K562 (cell line): ENCODE results near the gene VWA8. TPM values are rescaled to one million over a fixed set of nuclear protein-coding genes. Genes with fewer than 3 reads are reported as not detected.

Source experiments
- ATAC-seq: fragments of 200-7000 bp; cut with Tn5 transposase; 3 replicates; pipeline ENCODE4 v1.9.1; 2020; ENCODE audit warnings: moderate library complexity
- BruUV-seq: library from RNA; stranded (reverse); fragments of 400-500 nt; replicated peaks from 2 replicates; lab custom pipeline; 2021; lab: Mats Ljungman, UMichigan
- CTCF ChIA-PET: fragments of 300-600 bp; formaldehyde crosslinking; extraction: SDS; loops from one replicate; lab custom pipeline; 2021; ENCODE audit warnings: low intra/inter-chr PET ratio; lab: Yijun Ruan, JAX
- POLR2A ChIA-PET: fragments of 300-600, 350-650 bp; sonication (Branson Sonifier 250); formaldehyde crosslinking; extraction: SDS; loops from one replicate; lab custom pipeline; 2021; ENCODE audit warnings: antibody characterized with exemption, inconsistent platforms; lab: Yijun Ruan, JAX
- DNase-seq, 4 experiments: peaks; one replicate each; pipeline versions ENCODE4 v3.0.0 to v3.0.0-alpha.2; 2011 to 2018; ENCODE audit warnings: low spot score in 3 of 4, mixed read lengths in 3 of 4; ENCODE audit errors: extremely low read depth in 1 of 4
- FAIRE-seq: peaks from 2 replicates; lab custom pipeline; 2011; peaks lifted over from hg19 to GRCh38; lab: Jason Lieb, UNC
- H2AFZ ChIP-seq: 2 replicates; pipeline ENCODE4 v1.6.0; 2011; ENCODE audit warnings: low read depth, low read length, control low read depth, inconsistent platforms
- H3K27ac ChIP-seq: fragments of 200-600 bp; 3 replicates; pipeline ENCODE4 v1.8.0; 2011; ENCODE audit warnings: low read depth, mild to moderate bottlenecking, control low read depth, inconsistent platforms, low read length, moderate library complexity, mixed read lengths; ENCODE audit errors: extremely low read depth
- H3K27me3 ChIP-seq, 2 experiments: fragments of 300-600 bp in 1 of 2; 2 replicates in 1 of 2; 3 replicates in 1 of 2; pipeline versions ENCODE4 v1.6.0 to v1.8.0; 2011; ENCODE audit warnings: inconsistent platforms in 2 of 2, low read length in 2 of 2, mild to moderate bottlenecking in 1 of 2, mixed read lengths in 1 of 2, moderate library complexity in 1 of 2; ENCODE audit not compliant: control insufficient read depth in 2 of 2, insufficient read depth in 2 of 2
- H3K36me3 ChIP-seq: fragments of 300-600 bp; 3 replicates; pipeline ENCODE4 v1.8.0; 2011; ENCODE audit warnings: mild to moderate bottlenecking, low read length, inconsistent platforms; ENCODE audit not compliant: control insufficient read depth, insufficient read depth
- H3K4me1 ChIP-seq, 2 experiments: fragments of 200-600 bp in 1 of 2; replicated peaks in 1 of 2; 2 replicates in 1 of 2; 3 replicates in 1 of 2; pipeline versions ENCODE4 v1.5.1 to v1.8.0; 2011; ENCODE audit warnings: inconsistent platforms in 2 of 2, low read length in 2 of 2, mild to moderate bottlenecking in 1 of 2, mixed read lengths in 1 of 2, moderate library complexity in 1 of 2; ENCODE audit not compliant: control insufficient read depth in 2 of 2, insufficient read depth in 2 of 2
- H3K4me2 ChIP-seq: 2 replicates; pipeline ENCODE4 v1.6.1; 2011; ENCODE audit warnings: low read length, control low read depth, inconsistent platforms, mixed read lengths; ENCODE audit not compliant: insufficient read depth
- H3K4me3 ChIP-seq: fragments of 200-600 bp; sonication (generic), shearing (Covaris generic); 2 replicates; pipeline ENCODE4 v1.5.1; 2016; ENCODE audit warnings: control low read depth, inconsistent platforms
- H3K79me2 ChIP-seq: fragments of 200-600 bp; 3 replicates; pipeline ENCODE4 v1.8.0; 2011; ENCODE audit warnings: low read length, inconsistent platforms; ENCODE audit not compliant: control insufficient read depth, insufficient read depth
- H3K9ac ChIP-seq, 2 experiments: 2 replicates each; pipeline versions ENCODE4 v1.6.0 to v1.6.1; 2011; ENCODE audit warnings: low read depth in 2 of 2, low read length in 2 of 2, control low read depth in 1 of 2, inconsistent platforms in 1 of 2, mild to moderate bottlenecking in 1 of 2, mixed read lengths in 1 of 2; ENCODE audit not compliant: insufficient read depth in 1 of 2
- H3K9me1 ChIP-seq: one replicate; pipeline ENCODE4 v1.6.0; 2011; ENCODE audit warnings: inconsistent platforms, mild to moderate bottlenecking, low read length, moderate library complexity; ENCODE audit not compliant: control insufficient read depth, insufficient read depth
- H3K9me3 ChIP-seq: replicated peaks from 2 replicates; pipeline ENCODE4 v1.5.1; 2011; ENCODE audit warnings: low read depth, low read length, inconsistent platforms; ENCODE audit not compliant: control insufficient read depth, insufficient read depth
- H4K20me1 ChIP-seq: replicated peaks from 2 replicates; pipeline ENCODE4 v1.6.1; 2011; ENCODE audit warnings: low read length, inconsistent platforms, mixed read lengths; ENCODE audit not compliant: control insufficient read depth, insufficient read depth
- BACH1 ChIP-seq: fragments of 200-800 bp; sonication (Bioruptor generic); IDR thresholded peaks from 2 replicates; pipeline ENCODE4 v1.6.1; 2016; ENCODE audit warnings: missing genetic modification characterization, missing compliant biosample characterization
- E2F6 ChIP-seq, 2 experiments: IDR thresholded peaks; 2 replicates each; pipeline ENCODE4 v1.6.1; 2011; ENCODE audit warnings: borderline replicate concordance in 1 of 2, control low read depth in 1 of 2, low read depth in 1 of 2, low read length in 1 of 2, mild to moderate bottlenecking in 1 of 2, mixed read lengths in 1 of 2, moderate library complexity in 1 of 2; ENCODE audit not compliant: insufficient read depth in 1 of 2, insufficient read length in 1 of 2, poor library complexity in 1 of 2, severe bottlenecking in 1 of 2; ENCODE audit errors: extremely low read depth in 1 of 2
- EP400 ChIP-seq: fragments of 450-650 bp; IDR thresholded peaks from 2 replicates; pipeline ENCODE4 v1.6.1; 2017; ENCODE audit warnings: antibody characterized with exemption, mild to moderate bottlenecking, moderate library complexity
- FOXP1 ChIP-seq: sonication (generic); formaldehyde crosslinking; IDR thresholded peaks from 2 replicates; pipeline ENCODE4 v1.8.0; 2022; ENCODE audit warnings: mild to moderate bottlenecking, missing genetic modification reagents
- HNRNPK ChIP-seq: fragments of 200-400 bp; formaldehyde crosslinking; IDR thresholded peaks from one replicate; pipeline ENCODE4 v1.6.1; 2018; ENCODE audit warnings: mild to moderate bottlenecking, low read depth, low read length; ENCODE audit not compliant: poor library complexity, severe bottlenecking
- KLF6 ChIP-seq: fragments of 250-450 bp; sonication (Bioruptor Pico); IDR thresholded peaks from 2 replicates; pipeline ENCODE4 v1.4.0; 2020; ENCODE audit warnings: mild to moderate bottlenecking, moderate library complexity, borderline replicate concordance
- LEF1 ChIP-seq: fragments of 450-650 bp; IDR thresholded peaks from 2 replicates; pipeline ENCODE4 v1.6.1; 2016; ENCODE audit warnings: mild to moderate bottlenecking
- MED1 ChIP-seq: sonication (generic); formaldehyde crosslinking; IDR thresholded peaks from 2 replicates; pipeline ENCODE4 v1.8.1; 2023; ENCODE audit warnings: missing genetic modification reagents, borderline replicate concordance
- MTA3 ChIP-seq: fragments of 450-650 bp; formaldehyde crosslinking; IDR thresholded peaks from 2 replicates; pipeline ENCODE4 v1.6.1; 2017; ENCODE audit warnings: mild to moderate bottlenecking, borderline replicate concordance
- PHF21A ChIP-seq: fragments of 450-650 bp; IDR thresholded peaks from 2 replicates; pipeline ENCODE4 v1.6.1; 2017; ENCODE audit warnings: low read depth, borderline replicate concordance
- VEZF1 ChIP-seq: fragments of 200-800 bp; sonication (Bioruptor generic); IDR thresholded peaks from 2 replicates; pipeline ENCODE4 v1.6.1; 2017; ENCODE audit warnings: missing genetic modification characterization, missing compliant biosample characterization
- ZFP91 ChIP-seq: sonication (generic); formaldehyde crosslinking; IDR thresholded peaks from 2 replicates; pipeline ENCODE4 v1.8.0; 2022; ENCODE audit warnings: mild to moderate bottlenecking, missing genetic modification reagents
- ZNF140 ChIP-seq: fragments of 250-450 bp; sonication (Bioruptor Pico); IDR thresholded peaks from 2 replicates; pipeline ENCODE4 v1.8.0; 2021; ENCODE audit warnings: moderate library complexity, mild to moderate bottlenecking, inconsistent platforms
- ZNF785 ChIP-seq: fragments of 250-450 bp; sonication (Bioruptor Pico); IDR thresholded peaks from 2 replicates; pipeline ENCODE4 v1.4.0; 2020; ENCODE audit warnings: mild to moderate bottlenecking
- WGBS: fragments of 100-300 bp; shearing (Covaris generic); methylation state at CpG from one replicate; pipeline ENCODE4 v1.1.6; 2016; ENCODE audit warnings: low coverage, mixed read lengths; ENCODE audit not compliant: insufficient coverage; ENCODE audit errors: missing lambda C conversion rate; 5-methylcytosine and 5-hydroxymethylcytosine counted together
- in situ Hi-C: fragments of 300-500 bp; cut with MboI; formaldehyde crosslinking; loops from 4 replicates; pipeline ENCODE4 v1.15.0; 2018; ENCODE audit warnings: inconsistent platforms, mixed read lengths
- intact Hi-C: fragments of 100-400 bp; cut with micrococcal nuclease; formaldehyde crosslinking; loops from 2 replicates; pipeline ENCODE4 v1.14.2; 2022
- polyA plus RNA-seq, 8 experiments: library from polyadenylated mRNA; depleted of rRNA in 4 of 8; stranded (reverse) in 5 of 8; unstranded in 3 of 8; fragments of >200 nt; fragmentation: Nextera tagmentation in 2 of 8; fragmentation: Illumina TruSeq in 1 of 8; extraction: Ambion mirVana in 2 of 8; extraction: Trizol in 1 of 8; gene quantifications; 2 replicates each; pipeline versions ENCODE4 v1.2.1 to v1.2.3, GENCODE V29; 2011 to 2014; ENCODE audit warnings: inconsistent platforms in 1 of 8, missing spikeins in 1 of 8
- total RNA-seq, 7 experiments: library from RNA; depleted of rRNA in 6 of 7; stranded (reverse); fragments of >200 nt in 6 of 7; fragmentation: Illumina TruSeq in 2 of 7; extraction: Trizol in 2 of 7; gene quantifications; 2 replicates each; pipeline versions ENCODE4 v1.2.1 to v1.2.3, GENCODE V29; 2011 to 2021; ENCODE audit warnings: low replicate concordance in 1 of 7

The VWA8 gene
- total and polyA plus RNA-seq, 9 of the 15 experiments (the other 6 are each of a cell fraction or from before 2014, with no cell fraction given), result 2.1 to 18.5 (median 13.3) TPM

DNA sequence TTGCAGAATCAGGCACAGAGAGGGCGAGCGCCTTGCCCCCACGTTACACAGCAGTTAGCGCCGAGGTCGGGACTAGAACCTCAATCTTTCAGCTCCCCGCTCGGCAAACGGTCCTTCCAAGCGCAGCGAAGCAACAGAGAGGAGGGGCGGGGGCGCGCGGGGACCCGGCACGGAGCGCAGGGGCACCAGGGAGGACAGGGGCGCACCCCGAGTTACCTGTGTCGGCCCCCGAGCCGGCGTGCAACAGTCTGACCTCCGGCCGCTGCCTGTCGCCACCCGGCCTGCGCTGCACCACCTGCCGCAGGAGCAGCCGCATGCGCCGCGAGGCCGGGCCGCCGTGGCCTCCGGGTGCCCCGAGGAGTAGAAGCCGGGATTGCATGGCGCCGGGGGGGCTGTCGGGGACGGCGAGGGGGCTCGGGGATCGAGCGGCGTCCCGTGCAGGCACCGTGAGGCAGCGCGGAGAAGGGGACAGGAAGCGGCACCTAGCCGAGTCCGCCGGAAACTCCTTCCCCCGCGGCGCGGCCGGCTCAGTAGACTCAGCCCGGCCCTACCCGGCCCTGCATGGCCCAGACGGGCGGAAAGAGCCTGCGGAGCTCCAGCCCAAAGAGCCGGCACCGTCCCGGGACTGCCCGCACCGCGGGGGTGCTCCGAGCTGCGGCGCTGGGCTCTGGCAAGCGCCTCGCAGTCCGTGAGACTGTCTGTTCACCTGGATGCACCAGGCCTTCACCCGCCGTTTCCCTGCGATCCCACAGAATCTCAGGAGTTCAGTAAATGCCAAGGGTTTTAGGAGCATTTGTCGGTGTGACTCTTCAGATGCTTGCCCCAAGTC is at the start of gene VWA8 (continued):
- TF ChIP-seq E2F6 (IDR thresholded peaks at IDR 0.05; ENCODE audit: borderline replicate concordance in 1 of 2, extremely low read depth in 1 of 2, insufficient read depth in 1 of 2, insufficient read length in 1 of 2, low read depth in 1 of 2, low read length in 1 of 2, poor library complexity in 1 of 2, severe bottlenecking in 1 of 2), result peak; percentile 17 to 81
- no peak for TF ChIP-seq LEF1
- 0 out of 2 replicates have a peak, but pooled peaks have one; percentile 42 for TF ChIP-seq MTA3
- TF ChIP-seq PHF21A, result no peak
- no peak for TF ChIP-seq BACH1

- Histone ChIP-seq H3K79me2 (no peaks in the 10 kb centered on the region), H2AFZ (no peak overlapping the region), H3K4me3 (no peak overlapping the region), H3K4me1 (peaks cover 3 to 5% of the 10 kb centered on the region in 2 experiments; a peak in 3 of 5 replicates), H3K4me2 (no peak overlapping the region), H3K27ac (no peak overlapping the region), H3K9me3 (no peaks in the 10 kb centered on the region), H3K27me3 (peaks cover 4% of the 10 kb centered on the region in 2 experiments; a peak in 2 of 5 replicates), H3K9ac (no peak overlapping the region), H4K20me1 (no peaks in the 10 kb centered on the region), H3K36me3 (no peaks in the 10 kb centered on the region), H3K9me1 (no peaks in the 10 kb centered on the region)
- intact Hi-C loops, result no loop called here
- ChIA-PET POLR2A (no interaction called here), CTCF (no interaction called here)
- FAIRE-seq (no peak), ATAC-seq (no peak), DNase-seq (no peak)
- WGBS, result 2% methylated on average over 4 of the region's 4 CpGs
- in situ Hi-C loops, result no loop called here
- no TSS peak for BruUV-seq
- TF ChIP-seq ZNF140 (CRISPR knock-in tag) (no peak), VEZF1 (CRISPR knock-in tag) (no peak), EP400 (no peak), HNRNPK (no peak), ZNF785 (no peak), ZFP91 (no peak), FOXP1 (no peak), MED1 (CRISPR knock-in tag) (no peak), KLF6 (CRISPR knock-in tag) (no peak)
Measured at GRCh38 chr13:42009057-42009456, 48.1 kb upstream of the VWA8 start.
